ENCODE results near the gene ADAM15. TPM values are rescaled to one million over a fixed set of nuclear protein-coding genes. Genes with fewer than 3 reads are reported as not detected.

Gene ADAM15
- total RNA-seq, 1 donor from 2014 or later, result 11.3 TPM

DNA sequence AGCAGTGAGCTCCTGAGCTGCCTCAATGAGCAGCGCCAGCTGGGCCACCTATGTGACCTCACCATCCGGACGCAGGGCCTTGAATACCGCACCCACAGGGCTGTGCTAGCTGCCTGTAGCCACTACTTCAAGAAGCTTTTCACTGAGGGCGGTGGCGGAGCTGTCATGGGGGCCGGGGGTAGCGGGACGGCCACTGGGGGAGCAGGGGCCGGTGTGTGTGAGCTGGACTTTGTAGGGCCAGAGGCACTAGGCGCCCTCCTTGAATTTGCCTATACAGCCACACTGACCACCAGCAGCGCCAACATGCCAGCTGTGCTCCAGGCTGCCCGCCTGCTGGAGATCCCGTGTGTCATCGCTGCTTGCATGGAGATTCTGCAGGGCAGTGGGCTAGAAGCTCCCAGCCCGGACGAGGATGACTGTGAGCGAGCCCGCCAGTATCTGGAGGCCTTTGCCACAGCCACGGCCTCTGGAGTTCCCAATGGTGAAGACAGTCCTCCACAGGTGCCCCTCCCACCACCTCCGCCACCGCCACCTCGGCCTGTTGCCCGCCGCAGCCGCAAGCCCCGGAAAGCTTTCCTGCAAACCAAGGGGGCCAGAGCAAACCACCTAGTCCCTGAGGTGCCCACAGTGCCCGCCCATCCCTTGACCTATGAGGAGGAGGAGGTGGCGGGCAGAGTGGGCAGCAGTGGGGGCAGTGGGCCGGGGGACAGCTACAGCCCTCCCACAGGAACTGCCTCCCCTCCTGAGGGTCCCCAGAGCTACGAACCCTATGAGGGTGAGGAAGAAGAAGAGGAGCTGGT is 36.2 kb upstream of the ADAM15 start:
- intact Hi-C loops (cut with micrococcal nuclease), result no loop called here
- H3K4me1 Mint-ChIP-seq, result peaks cover 86% of the 10 kb centered on the region
- no peaks in the 10 kb centered on the region for H3K27me3 Mint-ChIP-seq
- H3K36me3 Mint-ChIP-seq (ENCODE audit: low read depth), result peaks cover 15% of the 10 kb centered on the region
- no peak overlapping the region for H3K4me3 Mint-ChIP-seq
- H3K27ac Mint-ChIP-seq, result peak overlapping the region; percentile 88
- ATAC-seq (ENCODE audit: low read depth) (no peak), DNase-seq (no peak)
- CTCF ChIA-PET, result interaction anchor here (1.3 to 3.7 kb wide), 5 partner anchors 16 to 78 kb away, joined by 3 to 35 read pairs (median 5); partner anchors contain the start of genes FLAD1, PMVK and PYGO2
- H3K9me3 Mint-ChIP-seq, result no peaks in the 10 kb centered on the region
- TF ChIP-seq CTCF (IDR thresholded peaks at IDR 0.05), result no peak
- POLR2A ChIA-PET, result interaction anchor here (1.1 to 6.3 kb wide), 9 partner anchors 9 to 79 kb away, joined by 3 to 85 read pairs (median 12); partner anchors contain the start of genes LENEP, PBXIP1, PMVK and PYGO2

- peaks cover 14% of the 10 kb centered on the region for H3K36me3 Mint-ChIP-seq (ENCODE audit: low read depth)
- DNase-seq, result no peak
- peaks cover 81% of the 10 kb centered on the region for H3K4me1 Mint-ChIP-seq
- intact Hi-C loops (cut with micrococcal nuclease), result loop anchor here (2.0 kb wide), 3 partner anchors 33 to 45 kb away; partner anchors contain the start of gene FLAD1
- ChIA-PET CTCF (interaction anchor here (0.6 to 3.7 kb wide), 12 partner anchors 14 to 909 kb away, joined by 3 to 35 read pairs (median 10); partner anchors contain the start of genes FLAD1, LENEP, PBXIP1 and PMVK), POLR2A (interaction anchor here (1.1 to 6.3 kb wide), 13 partner anchors 9 to 79 kb away, joined by 3 to 85 read pairs (median 12); partner anchors contain the start of genes ADAM15, CKS1B, FLAD1 and LENEP)
- H3K27ac Mint-ChIP-seq, result peak overlapping the region; percentile 88
- no peaks in the 10 kb centered on the region for H3K9me3 Mint-ChIP-seq
- no peak overlapping the region for H3K4me3 Mint-ChIP-seq
- TF ChIP-seq CTCF (IDR thresholded peaks at IDR 0.05), result no peak
- no peaks in the 10 kb centered on the region for H3K27me3 Mint-ChIP-seq
- no peak for ATAC-seq (ENCODE audit: low read depth)
These were observed 35.4 kb upstream of the ADAM15 start for GRCh38 chr1:155015527-155016230.

GRCh38 chr1:155016231-155016831 is 34.8 kb upstream of the ADAM15 start:
- ATAC-seq (ENCODE audit: low read depth), result peak; percentile 18
- H3K27ac Mint-ChIP-seq, result peak overlapping the region; percentile 88
- peak overlapping the region; percentile 24 for H3K4me3 Mint-ChIP-seq

More at GRCh38 chr1:155016231-155016831, 34.8 kb upstream of the ADAM15 start:
- intact Hi-C loops (cut with micrococcal nuclease), result loop anchor here (2.0 kb wide), 3 partner anchors 34 to 44 kb away; partner anchors contain the start of gene FLAD1
- peaks cover 76% of the 10 kb centered on the region for H3K4me1 Mint-ChIP-seq
- peaks cover 11% of the 10 kb centered on the region for H3K36me3 Mint-ChIP-seq (ENCODE audit: low read depth)
- ChIA-PET POLR2A (interaction anchor here (1.1 to 6.3 kb wide), 21 partner anchors 8 to 457 kb away, joined by 3 to 85 read pairs (median 11); partner anchors contain the start of genes ADAM15, CKS1B, FLAD1 and LENEP), CTCF (interaction anchor here (0.7 to 3.7 kb wide), 18 partner anchors 10 to 456 kb away, joined by 3 to 35 read pairs (median 11); partner anchors contain the start of genes FLAD1, KRTCAP2, LENEP and PBXIP1)
- H3K9me3 Mint-ChIP-seq, result no peaks in the 10 kb centered on the region
- no peaks in the 10 kb centered on the region for H3K27me3 Mint-ChIP-seq
- TF ChIP-seq CTCF (IDR thresholded peaks at IDR 0.05), result no peak
- DNase-seq, result peak; percentile 42

All from activated B cell treated with CpG ODN at 0.5 μM for 24 hours (primary cell).